ENCODE results near the gene SETD1A. TPM values are rescaled to one million over a fixed set of nuclear protein-coding genes. Genes with fewer than 3 reads are reported as not detected.

SETD1A gene
- total and polyA plus RNA-seq, 9 of the 15 experiments (the other 6 are each of a cell fraction or from before 2014, with no cell fraction given): 0.08 to 36.0 (median 4.2) TPM

DNA sequence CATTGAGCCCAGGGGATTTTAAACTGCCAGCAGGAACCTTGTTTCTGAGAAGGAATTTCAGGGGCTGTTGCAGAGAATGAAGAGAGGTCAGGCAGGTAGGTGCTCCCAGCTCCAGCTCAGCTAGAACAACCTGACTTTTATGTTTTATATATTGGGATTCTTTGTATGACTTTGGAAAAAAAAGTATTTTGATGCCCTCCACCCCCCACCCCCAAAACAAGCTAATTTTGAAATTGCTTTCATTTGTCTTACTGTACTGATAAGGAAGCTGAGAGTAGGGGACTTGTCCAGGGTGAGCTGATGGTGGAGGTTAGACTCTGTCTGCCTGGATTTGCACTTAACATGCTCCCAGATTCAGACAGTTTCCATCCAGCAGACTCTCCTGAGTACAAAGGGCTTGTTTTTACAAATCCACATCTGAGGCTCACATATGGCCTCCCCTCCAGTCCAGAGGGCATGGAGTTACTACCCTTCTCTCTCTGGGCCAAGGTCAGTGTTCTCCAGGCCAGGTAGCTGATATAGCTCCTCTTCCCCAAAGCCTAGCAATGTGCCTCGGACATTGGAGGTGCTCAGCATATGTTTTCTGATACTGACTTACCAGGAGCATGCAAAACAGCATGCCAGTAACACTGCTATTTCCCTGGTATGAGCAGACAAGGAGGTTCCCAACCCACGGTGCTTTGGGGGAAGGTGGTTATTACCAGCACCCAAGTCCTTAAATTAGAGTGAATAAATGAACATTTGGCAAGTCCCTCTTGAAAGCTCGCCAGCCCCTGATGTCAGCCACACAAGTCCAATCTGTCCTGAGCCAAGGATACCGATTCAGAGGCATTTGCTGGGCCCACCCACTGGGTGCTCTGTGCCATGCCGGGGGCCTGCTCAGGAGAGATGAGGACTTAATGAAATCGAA lies 41.6 kb downstream of the SETD1A start:
- Histone ChIP-seq H3K4me1 (replicated peaks in 1 of 2; ENCODE audit: control insufficient read depth in 2 of 2, insufficient read depth in 2 of 2, low read length in 2 of 2) (peaks cover 36 to 43% of the 10 kb centered on the region in 2 experiments), H3K9me3 (replicated peaks; ENCODE audit: control insufficient read depth, insufficient read depth, low read depth, low read length) (no peaks in the 10 kb centered on the region), H4K20me1 (replicated peaks; ENCODE audit: control insufficient read depth, insufficient read depth, low read length) (no peaks in the 10 kb centered on the region), H3K27ac (ENCODE audit: extremely low read depth, low read depth, low read length) (no peak overlapping the region; the same call in 2 of the 3 replicates), H3K79me2 (ENCODE audit: control insufficient read depth, insufficient read depth, low read length) (peaks cover 3% of the 10 kb centered on the region; the same call in 2 of the 3 replicates), H3K4me2 (ENCODE audit: insufficient read depth, low read length) (no peak overlapping the region), H3K9me1 (ENCODE audit: control insufficient read depth, insufficient read depth, low read length) (no peaks in the 10 kb centered on the region), H3K9ac (ENCODE audit: insufficient read depth in 1 of 2, low read depth in 2 of 2, low read length in 2 of 2) (peak overlapping the region in 1 of 2 experiments; percentile 70; a peak in 1 of 4 replicates), H3K36me3 (ENCODE audit: control insufficient read depth, insufficient read depth, low read length) (no peaks in the 10 kb centered on the region), H2AFZ (ENCODE audit: low read depth, low read length) (peak overlapping the region; percentile 65; the same call in 1 of the 2 replicates), H3K27me3 (ENCODE audit: control insufficient read depth in 2 of 2, insufficient read depth in 2 of 2, low read length in 2 of 2) (no peaks in the 10 kb centered on the region), H3K4me3 (no peak overlapping the region)
- CTCF ChIA-PET (ENCODE audit: low intra/inter-chr PET ratio): no interaction called here
- intact Hi-C loops (cut with micrococcal nuclease) (no loop called here), in situ Hi-C loops (cut with MboI) (loop anchor here (10.0 to 25.0 kb wide), 2 partner anchors 316 to 438 kb away; partner anchors contain the start of genes COX6A2 and ZNF843)
- DNase-seq (ENCODE audit: extremely low read depth in 1 of 4, low spot score in 3 of 4): no peak
- POLR2A ChIA-PET: interaction anchor here (0.7 to 1.6 kb wide), 8 partner anchors 13 to 509 kb away, joined by 3 to 5 read pairs (median 4); partner anchors contain the start of genes FUS, RUSF1 and STX4
- FAIRE-seq: no peak
- 60% methylated on average over 6 of the region's 6 CpGs for WGBS (ENCODE audit: insufficient coverage, low coverage, missing lambda C conversion rate)
- ATAC-seq: no peak
- BruUV-seq (replicated peaks): no TSS peak
- no peak for TF ChIP-seq PML (IDR thresholded peaks at IDR 0.05; ENCODE audit: low read length)
- no peak for TF ChIP-seq CREB3 (tag; conservative IDR thresholded peaks at IDR 0.05; ENCODE audit: low read depth)
- no peak for TF ChIP-seq FOS (IDR thresholded peaks at IDR 0.05; ENCODE audit: extremely low read depth, insufficient read length)
- TF ChIP-seq PCBP1 (IDR thresholded peaks at IDR 0.05; ENCODE audit: low read depth, low read length, poor library complexity, severe bottlenecking): no peak
- TF ChIP-seq NCOR1 (IDR thresholded peaks at IDR 0.05): no peak
- no peak for TF ChIP-seq NFATC3 (IDR thresholded peaks at IDR 0.05)
- TF ChIP-seq PTRF (tag; IDR thresholded peaks at IDR 0.05): no peak
- TF ChIP-seq ZSCAN29 (IDR thresholded peaks at IDR 0.05): no peak
- no peak for TF ChIP-seq USF2 (CRISPR knock-in tag; IDR thresholded peaks at IDR 0.05)
- TF ChIP-seq ASH1L (IDR thresholded peaks at IDR 0.05; ENCODE audit: borderline replicate concordance, low read depth, partially characterized antibody): no peak
- no peak for TF ChIP-seq FOXA1 (IDR thresholded peaks at IDR 0.05; ENCODE audit: borderline replicate concordance)
- TF ChIP-seq, protein P1, sequence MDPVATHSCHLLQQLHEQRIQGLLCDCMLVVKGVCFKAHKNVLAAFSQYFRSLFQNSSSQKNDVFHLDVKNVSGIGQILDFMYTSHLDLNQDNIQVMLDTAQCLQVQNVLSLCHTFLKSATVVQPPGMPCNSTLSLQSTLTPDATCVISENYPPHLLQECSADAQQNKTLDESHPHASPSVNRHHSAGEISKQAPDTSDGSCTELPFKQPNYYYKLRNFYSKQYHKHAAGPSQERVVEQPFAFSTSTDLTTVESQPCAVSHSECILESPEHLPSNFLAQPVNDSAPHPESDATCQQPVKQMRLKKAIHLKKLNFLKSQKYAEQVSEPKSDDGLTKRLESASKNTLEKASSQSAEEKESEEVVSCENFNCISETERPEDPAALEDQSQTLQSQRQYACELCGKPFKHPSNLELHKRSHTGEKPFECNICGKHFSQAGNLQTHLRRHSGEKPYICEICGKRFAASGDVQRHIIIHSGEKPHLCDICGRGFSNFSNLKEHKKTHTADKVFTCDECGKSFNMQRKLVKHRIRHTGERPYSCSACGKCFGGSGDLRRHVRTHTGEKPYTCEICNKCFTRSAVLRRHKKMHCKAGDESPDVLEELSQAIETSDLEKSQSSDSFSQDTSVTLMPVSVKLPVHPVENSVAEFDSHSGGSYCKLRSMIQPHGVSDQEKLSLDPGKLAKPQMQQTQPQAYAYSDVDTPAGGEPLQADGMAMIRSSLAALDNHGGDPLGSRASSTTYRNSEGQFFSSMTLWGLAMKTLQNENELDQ (CRISPR knock-in tag; IDR thresholded peaks at IDR 0.05; ENCODE audit: borderline replicate concordance): no peak
- TF ChIP-seq ZC3H4 (CRISPR knock-in tag; IDR thresholded peaks at IDR 0.05; ENCODE audit: borderline replicate concordance): no peak
- TF ChIP-seq E4F1 (CRISPR knock-in tag; IDR thresholded peaks at IDR 0.05; ENCODE audit: borderline replicate concordance): no peak
- TF ChIP-seq ZNF316 (IDR thresholded peaks at IDR 0.05): no peak
- no peak for TF ChIP-seq ZBED1 (IDR thresholded peaks at IDR 0.05)
